EL (cell line): ENCODE results near the gene LMNB1.

Experiments used
- DNase-seq: peaks from one replicate; pipeline ENCODE4 v3.0.0-alpha.2; 2016

The LMNB1 gene

GRCh38 chr5:126858441-126858840, 81.5 kb downstream of the LMNB1 start:
- no peak for DNase-seq

GRCh38 chr5:126863402-126863801, 86.5 kb downstream of the LMNB1 start:
- DNase-seq: no peak

GRCh38 chr5:126864042-126864688, 87.2 kb downstream of the LMNB1 start:
- no peak for DNase-seq

DNA sequence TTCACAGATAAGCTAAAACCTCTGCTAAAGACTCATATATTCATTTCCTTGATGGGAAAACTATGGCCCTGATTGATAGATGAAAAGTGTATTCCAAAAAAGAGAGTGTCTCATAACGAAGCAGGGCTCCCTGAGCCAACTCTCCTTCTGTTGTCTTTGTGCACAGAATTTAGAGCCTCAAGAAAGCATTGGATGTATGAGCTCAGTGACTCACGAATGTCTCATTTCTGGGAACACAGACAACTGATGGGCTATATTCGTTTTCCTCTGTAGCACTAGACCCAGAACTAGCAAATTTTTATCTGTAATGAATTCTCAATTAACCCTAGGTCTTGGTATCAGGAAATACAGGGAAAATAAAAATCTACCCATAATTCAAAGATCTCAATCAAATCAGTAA, 88.4 kb downstream of the LMNB1 start:
- peak; percentile 72 for DNase-seq

- no peak for DNase-seq
Observed at GRCh38 chr5:126866851-126867636, 90.1 kb downstream of the LMNB1 start.

DNA sequence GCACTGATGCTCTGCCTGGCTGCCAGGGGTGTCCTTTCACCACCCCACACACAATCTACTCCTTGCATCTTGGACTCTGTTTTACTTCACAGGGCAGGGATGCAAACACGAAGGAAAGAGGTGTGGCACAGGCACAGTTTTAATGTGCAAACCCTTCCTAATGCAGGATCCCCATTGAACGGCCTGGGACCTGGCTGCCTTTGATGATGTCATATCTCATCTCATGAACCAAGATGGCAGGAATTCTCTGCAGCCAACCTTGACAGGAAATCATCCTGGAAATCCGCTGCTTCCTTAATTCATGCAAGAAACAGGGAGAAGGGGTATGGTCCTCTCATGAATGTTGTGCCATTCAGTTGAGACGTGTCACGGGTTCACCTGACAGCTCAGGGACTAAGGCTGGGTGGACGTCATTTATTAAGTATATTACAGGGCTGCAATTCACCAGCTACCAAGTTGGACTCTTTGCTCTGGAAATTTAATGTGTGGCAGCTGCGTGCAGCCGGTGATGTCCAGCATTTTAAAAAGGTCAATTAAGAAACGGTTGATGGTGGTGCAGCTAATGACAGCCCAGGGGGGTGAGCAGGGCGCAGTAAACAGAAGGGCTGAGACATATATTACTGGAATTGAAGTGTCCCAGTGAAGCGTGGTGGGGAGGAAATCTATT, 91.5 kb downstream of the LMNB1 start:
- no peak for DNase-seq

GRCh38 chr5:126869005-126869451, 92.1 kb downstream of the LMNB1 start:
- peak; percentile 42 for DNase-seq

DNA sequence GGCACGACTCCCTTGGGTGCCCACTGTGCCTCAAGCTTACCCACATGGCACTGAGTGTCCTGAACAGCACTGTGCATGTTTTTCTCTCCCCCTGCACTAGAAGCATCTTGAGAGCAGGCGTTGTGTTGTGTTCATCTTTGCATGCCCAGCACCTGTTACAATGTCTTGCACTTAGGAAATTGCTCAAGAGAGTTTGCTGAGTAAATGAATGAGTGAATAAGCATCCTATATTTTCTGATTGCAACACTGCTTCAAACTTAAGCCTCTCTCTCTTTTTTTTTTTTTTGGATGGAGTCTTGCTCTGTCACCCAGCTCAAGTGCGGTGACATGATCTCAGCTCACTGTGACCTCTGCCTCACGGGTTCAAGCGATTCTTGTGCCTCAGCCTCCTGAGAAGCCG, 94.5 kb downstream of the LMNB1 start:
- DNase-seq: no peak

DNA sequence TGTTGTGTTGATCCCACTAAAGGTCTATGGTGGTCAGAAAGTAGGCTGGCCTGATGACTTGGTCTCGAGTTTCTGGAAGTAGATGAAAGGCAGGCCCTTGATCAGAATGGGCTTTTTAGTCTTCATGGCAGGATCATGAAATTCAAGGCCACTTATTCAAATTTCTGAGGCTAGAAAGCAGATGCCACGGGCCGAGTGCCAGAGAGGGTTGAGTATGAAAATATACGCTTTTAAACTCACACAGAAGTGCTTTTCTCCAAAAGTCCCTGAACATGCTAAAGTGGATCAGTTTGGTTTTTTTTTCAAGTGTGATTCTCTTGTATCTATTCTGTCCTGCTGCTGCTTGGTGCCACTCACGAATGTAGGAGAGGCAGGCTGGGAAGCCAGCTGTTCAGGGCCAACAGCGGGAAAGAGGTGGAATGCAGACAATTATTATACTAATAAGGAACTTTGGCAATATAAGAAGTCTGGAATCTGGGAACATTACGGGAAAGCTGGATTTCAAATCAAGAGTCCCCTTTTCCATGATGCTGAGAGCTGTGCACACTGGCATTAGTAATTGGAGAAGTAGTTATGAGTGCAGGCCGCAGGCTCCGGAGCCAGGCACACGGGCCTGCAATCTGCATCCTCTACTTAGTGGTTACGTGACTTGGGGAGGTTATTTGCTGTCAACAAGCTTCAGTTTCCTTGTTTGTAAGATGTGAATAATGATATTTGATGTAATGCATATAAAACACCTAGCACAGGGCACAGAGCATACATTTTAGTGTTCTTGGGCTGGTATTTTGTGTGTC, 95.8 kb downstream of the LMNB1 start:
- DNase-seq: no peak

DNA sequence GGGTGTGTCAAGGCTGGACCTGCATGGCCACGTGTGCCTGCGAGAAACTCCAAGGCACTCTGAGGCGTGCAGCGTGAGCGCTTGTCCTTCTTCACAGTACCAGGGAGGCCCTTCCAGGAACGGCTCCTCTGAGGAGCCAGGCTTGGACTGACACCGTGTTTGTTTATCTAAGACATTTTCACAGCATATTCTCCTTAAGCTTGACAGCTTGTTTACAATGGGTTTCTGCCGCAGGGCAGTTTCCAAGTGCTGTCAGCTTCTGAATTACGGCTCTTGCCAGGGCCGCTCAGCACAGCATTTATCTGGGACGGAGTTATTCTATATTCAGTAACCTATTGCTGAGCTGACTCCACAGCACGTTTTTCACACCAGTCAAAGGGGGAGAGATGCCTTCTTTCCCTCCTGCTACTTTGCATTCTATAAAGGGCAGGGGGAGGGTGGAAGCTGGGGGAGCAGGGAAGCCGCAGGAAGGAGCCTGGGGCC, 98.4 kb downstream of the LMNB1 start:
- no peak for DNase-seq

GRCh38 chr5:126877602-126878001, 100.7 kb downstream of the LMNB1 start:
- no peak for DNase-seq

DNA sequence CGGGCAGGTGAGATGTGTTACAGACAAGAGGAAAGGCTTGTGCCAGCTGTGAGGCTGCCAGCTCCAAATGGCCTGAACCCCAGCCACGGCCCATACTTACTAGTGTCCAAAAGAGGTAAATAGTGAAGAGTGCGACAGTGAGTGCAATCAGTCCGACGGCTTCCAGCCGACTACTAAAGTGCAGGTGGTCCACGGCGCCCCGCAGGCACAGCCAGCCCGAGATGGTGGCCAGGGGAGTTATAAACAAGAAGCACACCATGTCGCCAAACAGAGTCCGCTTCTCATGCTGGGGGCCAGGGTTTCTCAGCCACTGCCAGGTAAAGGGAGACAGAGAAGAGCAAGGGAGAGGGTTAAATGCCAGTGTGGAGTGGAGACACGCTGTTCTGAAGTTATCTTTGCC, 101.1 kb downstream of the LMNB1 start:
- DNase-seq: no peak

DNA sequence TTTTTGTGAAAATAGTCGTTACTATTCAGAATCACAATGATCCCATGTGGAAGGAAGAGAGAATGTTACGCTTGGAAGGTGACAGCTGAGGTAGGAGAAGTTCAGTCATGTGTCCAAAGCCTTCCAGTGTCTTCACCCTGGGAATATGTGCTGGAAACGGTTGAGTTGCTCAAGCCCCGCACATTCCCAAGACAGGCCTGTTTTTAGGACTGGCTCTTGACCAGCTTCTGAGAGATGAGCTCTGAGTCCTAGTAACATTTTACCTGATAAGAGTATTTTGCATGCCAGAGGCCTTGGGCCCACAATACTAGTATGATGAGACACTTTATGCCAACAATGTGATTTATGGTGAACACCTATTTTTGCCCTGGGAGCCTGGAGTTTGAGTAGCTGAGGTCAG, 101.7 kb downstream of the LMNB1 start:
- DNase-seq: no peak

- no peak for DNase-seq
Observed at GRCh38 chr5:126881821-126882600, 105.1 kb downstream of the LMNB1 start.

GRCh38 chr5:126883564-126884245, 106.8 kb downstream of the LMNB1 start:
- peak; percentile 6 for DNase-seq

GRCh38 chr5:126884269-126884819, 107.4 kb downstream of the LMNB1 start:
- peak; percentile 92 for DNase-seq
